ENCODE data around the gene ZNF319.

The ZNF319 gene

DNA sequence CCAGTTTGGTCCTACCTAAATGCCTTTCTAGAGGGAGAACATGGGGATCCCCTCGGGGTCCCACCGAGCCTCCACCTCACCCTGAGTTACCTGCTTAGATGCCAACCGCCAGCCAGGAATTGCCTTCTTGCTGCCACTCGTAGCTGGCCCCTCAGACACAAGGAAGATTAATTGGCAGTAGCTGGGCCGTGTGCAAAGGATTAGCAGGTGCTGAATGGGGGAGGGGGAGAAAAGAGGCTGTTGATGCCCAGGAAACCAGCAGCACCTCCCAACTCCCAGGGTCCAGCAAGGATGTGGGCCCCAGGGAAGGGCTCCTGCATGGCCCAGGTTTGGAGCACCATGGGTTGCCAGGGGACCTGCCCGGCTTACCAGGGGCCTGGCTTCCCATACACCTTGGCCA lies 29.5 kb downstream of the ZNF319 start, which contains the start of gene CNGB1:
CNGB1 (minus strand) TSS at position 159 of the 400 bp plus-strand sequence. CDS start 3,842 bp downstream, outside the sequence.
- DNase-seq, result no peak

DNA sequence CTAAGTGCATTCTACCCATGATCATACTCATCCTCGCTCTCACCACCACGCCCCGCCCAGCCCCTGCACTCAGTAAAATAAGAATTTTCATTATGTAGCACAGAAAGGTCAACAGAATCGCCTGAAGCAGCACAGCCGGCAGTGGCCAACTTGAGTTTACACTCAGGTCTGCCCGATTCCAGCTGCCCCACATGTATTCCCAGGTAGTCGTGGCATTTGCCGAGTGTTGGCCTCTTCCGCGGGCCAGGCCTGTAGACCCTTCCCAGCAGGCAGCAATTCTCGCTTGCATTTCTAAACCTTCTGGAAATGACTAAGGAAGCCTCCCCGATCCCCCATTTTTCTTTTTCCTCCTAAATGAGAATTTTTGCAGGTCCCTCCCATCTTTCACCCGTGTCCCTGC lies 30.2 kb downstream of the ZNF319 start:
- DNase-seq, result no peak

DNA sequence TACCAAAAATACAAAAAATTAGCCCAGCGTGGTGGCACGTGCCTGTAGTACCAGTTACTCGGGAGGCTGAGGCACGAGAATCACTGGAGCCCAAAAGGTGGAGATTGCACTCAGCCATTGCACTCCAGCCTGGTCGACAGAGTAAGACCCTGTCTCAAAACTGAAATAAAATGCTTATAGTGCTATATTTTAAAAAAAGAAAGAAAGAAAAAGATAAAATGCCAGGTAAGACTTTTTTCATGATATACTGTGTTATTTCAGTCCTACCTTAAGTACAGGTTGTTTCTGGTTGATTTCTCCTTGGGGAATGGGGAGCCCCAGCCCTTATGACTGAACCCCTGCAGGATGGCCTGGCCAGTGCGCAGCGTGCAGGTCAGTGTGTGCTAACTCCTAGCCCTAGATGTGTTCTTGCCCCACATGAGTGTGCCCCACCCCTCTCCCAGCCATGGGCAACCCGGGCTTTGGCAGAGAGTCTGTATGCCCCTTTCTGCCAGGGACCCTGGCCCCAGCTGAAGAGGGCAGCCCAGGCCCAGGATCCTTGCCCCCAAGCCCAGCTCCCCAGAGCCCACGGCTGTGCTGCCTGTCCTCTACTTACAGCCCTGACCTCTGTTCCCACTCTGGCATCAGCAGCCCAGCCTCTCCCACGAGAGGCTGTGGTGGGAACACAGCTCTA lies 30.9 kb downstream of the ZNF319 start:
- no peak for DNase-seq

DNA sequence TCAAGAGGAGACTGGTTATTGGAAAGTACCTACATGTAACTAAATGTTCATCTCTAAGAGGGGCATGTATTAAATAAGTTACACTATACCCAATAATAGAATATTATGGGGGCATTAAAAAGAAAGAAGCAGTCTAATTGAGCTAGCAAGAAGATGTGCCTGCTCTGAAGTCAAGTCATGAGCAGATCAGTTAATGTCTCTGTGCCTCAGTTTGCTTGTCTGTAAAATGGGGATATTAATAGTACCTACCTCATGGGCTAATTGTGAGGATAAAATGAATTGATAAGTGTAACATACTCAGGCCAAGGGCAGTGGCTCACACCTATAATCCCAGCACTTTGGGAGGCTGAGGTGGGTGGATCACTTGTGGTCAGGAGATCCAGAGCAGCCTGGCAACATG lies 32.6 kb downstream of the ZNF319 start:
- DNase-seq, result no peak

DNA sequence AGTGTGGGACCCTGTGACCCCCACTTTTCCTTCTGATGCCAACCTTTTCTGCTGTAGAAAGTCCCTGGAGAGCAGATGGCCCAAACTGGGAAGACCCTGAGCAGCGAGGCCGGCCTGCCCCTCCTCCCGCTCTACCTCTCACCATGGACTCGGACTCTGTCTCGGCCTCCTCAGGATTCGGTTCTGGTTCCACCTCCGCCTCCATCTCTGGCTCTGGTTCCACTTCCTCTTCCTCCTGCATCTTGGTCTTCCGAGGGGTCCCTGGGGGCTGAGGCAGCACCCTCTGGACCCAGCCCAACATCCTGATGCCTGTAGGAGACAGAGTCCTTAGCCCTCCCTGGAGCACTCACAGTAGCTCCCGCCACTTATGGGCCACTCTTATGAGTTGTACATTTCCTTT lies 33.5 kb downstream of the ZNF319 start:
- no peak for DNase-seq

DNA sequence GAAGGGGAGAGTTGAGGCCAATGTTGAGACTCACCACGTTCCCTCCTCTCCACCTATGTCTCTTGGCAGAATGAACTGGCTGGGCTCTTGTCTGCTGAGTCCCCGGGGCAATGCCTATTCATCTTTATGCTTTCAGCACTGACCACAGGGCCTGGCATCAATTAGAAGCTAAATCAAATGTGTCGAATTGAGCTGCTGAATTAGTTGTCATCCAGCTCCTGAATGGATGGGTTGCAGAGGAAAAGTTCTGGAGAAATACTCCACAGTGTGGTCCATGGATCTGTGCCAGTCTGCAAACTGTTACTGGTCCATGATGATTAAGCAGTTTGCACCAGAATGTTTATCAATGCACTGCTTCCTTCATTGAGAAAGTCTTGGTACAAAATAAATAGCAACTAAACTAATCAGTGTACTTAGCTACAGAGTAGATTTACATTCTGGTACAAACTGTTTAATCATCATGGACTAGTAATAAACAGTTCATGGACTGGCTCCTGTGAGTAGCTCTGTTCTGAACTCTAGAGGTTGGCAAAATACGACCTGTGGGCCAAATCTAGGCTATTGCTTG lies 34.2 kb downstream of the ZNF319 start:
- DNase-seq, result no peak

DNA sequence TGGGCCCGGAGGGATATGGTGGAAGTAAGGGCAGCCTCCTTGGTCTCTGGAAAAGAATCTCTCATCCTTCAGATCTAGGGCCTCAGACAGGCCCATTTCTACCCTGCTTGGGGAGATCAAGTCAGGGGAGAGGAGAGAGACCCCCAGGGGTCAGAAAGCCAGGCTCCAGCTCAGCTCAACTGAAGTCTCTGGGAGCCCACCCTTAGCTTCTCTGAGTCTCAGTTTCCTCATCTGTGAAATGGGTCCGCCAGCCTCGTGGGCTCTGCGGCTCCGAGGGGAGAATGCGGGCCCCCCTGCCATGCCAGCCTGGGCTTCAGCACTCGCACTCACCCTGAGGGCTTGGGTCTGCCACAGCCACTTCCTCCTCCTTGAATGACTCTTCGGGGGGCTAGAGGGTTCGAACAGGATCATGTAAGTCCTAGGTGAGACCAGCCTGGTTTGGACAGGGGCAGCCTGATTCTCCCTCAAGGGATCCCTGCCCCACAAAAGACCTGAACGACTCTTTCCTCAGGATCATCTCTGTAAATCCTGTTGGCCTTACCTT lies 36.2 kb downstream of the ZNF319 start:
- DNase-seq, result no peak

DNA sequence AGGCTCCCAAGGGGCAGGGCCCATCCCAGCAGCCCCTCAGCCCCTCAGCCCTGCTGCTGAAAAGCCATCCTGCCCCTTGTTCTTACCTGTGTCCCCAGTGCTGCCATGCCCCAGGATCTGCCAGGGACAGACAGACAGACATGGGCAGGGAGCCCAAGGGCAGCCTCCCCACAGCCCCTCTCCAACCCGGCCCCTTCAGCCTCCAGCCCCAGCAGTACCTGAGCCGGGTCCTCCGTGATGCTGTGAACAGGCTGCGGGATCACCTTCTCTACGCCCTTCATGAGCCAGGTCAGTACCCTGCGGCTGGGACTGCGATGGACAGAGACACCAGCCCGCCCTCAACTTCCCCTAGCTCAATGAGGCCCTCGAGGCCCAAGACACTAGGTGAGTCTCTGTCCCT lies 37.7 kb downstream of the ZNF319 start:
- no peak for DNase-seq

DNA sequence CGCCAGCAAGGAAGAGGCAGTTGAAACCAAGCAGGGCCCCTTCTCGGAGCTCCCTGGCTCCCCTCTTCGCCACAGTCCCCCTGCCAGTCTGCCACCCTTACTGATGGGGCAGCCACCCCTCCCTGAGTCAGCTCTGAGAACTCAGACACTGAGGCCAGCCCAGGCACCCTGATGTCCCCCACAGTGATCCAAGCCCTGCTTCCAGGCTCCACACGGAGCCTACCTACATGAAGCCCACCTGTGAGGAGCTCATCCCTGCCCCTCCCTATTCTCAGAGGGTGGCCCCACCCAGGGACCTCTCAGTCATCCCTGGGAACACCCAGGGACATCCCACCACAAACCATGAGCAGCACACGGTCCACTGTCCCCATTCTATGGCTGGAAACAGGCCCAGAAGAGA lies 38.4 kb downstream of the ZNF319 start:
- no peak for DNase-seq

DNA sequence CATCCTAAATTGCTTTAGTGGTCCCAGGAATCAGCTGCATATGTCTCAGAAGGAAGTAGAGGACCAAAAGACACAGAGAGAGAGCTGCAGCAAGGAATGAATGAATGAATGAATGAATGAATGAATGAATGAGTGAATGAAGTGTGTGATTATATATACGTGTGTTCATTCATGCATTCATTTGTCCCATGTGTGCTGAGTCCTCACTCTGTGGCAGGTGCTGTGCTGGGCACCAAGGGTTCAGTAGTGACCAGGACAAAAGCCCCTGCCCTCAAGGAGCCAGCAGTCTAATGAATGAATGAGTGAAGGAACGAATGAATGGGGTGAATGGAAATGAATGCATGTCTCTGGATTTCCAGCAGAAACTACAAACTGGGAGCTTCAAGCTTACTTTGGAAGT lies 38.9 kb downstream of the ZNF319 start:
- no peak for DNase-seq

DNA sequence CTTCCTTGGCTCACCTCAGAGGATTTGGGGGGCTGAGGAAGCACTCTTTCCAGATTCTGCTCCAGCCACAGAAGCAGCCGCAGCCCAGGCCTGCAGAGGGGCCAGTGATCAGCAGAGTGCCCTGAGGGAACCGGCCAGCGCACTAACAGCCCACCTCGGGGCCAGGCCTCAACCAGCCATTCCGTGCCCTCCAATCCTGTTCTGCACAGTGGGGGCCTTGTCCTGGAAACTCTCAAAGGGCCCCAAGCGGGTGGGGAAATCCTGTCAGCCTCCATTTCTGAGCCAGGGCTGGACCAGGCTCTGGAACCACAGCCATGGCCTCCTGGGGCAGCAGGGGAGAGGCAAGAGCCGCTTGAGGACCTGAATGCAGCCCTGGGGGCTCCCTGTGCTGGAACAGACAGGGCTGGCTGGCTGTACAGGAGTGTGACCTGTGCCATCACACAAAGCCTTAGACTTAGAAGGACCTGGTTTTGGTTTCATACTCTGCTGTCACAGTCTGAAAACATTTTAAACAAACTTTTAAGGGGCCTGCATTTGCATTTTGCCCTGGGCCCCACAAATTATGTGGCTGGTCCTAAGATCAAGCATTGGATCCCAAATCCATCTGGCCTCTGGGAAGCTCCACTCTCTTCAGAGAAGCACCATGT lies 39.5 kb downstream of the ZNF319 start:
- no peak for DNase-seq

DNA sequence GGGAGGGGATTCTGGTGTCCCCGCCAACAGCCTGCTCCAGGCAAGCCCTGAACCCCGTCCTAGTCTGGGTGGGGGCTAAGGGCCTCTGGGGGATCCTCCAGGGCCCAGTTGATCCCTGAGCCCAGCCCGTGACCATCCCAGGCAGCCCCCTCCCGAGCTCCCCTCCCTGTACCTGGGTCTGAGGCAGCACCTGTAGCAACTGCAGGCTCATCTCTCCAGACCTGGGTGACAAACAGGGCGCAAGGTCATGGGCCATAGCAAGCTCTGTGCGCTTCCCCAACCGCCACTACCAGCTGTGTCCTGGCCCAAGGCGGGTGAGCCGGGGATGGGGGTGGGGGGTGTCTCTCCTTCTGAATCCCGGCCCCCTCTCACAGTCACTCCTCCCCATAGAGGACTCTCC lies 40.2 kb downstream of the ZNF319 start:
- DNase-seq, result no peak

DNA sequence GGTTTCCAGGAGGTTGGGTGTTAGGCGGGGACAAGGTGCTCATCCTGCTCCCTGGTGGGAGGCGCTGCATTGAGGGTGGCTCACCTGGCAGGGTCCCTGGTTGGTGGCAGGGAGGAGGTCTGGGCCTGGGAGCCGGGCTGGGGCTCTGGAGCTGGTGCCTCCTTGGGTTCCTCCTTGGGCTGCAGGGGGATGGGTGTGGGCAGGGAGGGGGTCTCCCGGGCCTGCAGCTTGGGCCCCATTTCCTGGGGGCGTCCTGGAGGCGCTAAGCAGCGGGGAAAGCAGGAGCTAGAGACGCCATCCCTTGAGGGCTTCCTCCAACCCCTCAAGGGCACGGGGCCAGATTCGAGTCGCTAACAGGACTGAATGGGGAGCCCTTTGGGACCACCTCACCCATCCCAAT lies 40.7 kb downstream of the ZNF319 start:
- no peak for DNase-seq

DNA sequence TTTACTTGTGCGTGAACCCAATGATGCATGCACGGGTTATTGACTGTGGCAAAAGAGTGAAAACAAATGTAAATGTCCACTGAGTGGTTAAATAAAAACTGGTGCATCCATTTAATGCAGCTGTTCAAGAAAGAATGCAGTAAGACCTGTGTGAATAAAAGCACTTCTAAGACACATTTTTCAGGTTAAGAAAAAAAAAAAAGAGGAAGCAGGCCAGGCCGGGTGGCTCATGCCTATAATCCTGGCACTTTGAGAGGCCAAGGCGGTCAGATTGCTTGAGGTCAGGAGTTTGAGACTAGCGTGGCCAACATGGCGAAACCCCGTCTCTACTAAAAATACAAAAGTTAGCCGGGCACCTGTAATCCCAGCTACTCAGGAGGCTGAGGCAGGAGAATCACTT lies 41.4 kb downstream of the ZNF319 start:
- DNase-seq, result no peak

DNA sequence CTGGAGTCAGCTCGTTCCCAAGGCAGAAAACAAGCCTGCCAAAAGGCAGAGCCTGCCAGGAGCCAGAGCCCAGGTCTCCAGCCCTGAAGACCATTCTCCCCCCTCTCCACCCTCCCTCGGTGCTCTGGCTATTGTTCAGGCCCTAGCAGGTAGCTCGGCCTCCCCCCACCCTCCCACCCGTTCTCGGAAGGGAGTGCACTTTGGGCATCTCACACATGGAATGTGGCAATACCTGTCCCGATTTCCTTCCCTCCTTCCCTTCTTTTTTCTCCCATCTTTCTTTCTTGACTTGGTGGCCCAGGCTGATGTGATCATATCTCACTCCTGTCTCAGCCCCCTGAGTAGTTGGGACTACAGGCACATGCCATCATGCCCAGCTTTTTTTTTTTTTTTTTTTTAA lies 41.9 kb downstream of the ZNF319 start:
- no peak for DNase-seq

DNA sequence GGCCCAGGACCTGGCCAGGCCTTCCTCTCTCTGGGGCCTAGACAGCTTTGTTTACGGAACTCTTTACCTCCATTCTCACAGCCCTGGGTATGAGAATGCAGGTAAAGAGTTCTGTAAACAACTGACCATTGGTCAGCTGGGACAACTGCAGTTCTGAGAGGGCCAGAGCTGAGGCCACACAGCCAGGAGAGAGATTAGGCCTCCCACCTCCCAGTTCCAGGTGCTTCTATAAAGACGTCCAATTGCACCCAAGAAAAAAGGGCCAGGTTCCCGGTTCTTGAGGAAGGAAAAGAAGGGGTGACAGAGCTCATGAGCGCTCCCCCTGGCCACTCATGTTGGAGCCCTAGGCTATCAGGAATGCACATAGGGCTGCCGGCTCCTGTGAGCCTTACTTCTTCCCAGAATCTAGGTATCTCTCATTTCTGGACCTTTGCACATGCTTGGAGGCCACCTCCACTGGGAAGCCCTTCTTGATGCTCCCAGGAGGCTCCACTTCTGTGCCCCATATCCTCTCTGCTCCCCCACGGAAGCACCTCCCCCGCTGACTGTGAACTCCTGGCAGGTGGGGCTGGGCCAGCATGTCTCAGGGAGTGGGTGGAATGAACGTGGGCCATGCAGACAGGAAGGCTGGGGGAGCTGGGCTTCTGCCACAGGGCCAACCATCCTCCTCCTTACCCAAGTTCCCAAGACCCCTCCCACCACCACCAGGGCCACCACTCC lies 42.6 kb downstream of the ZNF319 start:
- no peak for DNase-seq

DNA sequence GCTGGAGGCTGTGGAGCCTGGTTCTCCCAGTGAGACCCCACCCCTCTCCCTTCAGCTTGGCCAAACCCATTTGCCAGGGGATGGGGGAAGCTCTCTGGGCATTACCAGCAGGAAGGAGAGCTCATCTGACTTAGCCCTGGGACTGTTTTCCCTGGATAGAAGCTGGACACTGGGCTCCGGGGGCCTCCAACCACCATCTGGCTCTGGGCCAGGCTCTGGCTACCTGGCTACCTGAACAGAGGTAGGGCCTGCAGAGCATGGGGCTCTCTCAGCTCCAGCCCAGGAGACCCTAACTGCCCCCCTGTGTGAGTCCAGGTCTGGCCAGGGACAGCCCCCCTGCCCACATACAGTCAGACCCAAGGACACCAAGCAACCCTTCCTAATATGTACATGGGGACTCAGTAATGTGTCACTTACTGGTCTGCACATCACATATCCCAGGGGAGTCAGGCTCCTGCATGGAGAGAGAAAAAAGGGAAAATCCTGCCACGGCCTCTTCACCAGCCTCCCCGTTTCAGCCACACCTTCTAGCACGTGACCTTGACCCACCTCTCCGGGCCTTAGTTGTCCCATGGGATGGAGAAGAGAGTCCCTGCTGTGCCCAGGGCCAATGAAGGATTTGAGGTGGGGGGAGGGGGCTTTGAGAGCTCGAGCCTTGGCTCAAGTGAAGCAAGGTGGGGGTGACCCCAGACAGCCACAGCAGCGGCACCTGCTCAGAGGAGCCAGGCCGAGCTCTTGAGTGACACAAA lies 43.4 kb downstream of the ZNF319 start:
- no peak for DNase-seq

DNA sequence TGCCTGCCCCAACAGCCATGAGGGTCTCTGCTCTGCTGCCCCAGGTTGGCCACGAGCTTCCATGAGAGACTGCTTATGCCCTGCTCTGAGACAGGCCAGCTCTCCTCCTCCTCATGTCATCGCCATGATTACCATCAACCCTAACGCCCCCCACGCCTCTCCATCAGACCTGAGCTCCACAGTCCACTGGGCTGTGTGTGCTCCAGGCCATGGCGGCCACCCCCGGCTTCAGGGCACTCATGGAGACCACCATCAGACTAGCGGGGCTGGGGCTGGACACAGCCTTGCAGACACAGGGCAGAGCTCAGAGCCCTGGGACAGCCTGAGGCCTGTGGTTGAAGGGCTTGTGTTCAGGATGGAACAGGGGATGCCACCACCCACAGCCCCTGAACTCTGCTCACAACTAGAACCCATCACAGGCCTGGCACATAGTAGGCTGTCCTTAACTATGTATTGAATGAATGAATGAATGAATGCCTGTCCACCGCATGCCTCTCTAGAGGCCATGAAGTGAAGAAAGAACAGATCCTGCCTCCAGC lies 44.1 kb downstream of the ZNF319 start:
- no peak for DNase-seq

DNA sequence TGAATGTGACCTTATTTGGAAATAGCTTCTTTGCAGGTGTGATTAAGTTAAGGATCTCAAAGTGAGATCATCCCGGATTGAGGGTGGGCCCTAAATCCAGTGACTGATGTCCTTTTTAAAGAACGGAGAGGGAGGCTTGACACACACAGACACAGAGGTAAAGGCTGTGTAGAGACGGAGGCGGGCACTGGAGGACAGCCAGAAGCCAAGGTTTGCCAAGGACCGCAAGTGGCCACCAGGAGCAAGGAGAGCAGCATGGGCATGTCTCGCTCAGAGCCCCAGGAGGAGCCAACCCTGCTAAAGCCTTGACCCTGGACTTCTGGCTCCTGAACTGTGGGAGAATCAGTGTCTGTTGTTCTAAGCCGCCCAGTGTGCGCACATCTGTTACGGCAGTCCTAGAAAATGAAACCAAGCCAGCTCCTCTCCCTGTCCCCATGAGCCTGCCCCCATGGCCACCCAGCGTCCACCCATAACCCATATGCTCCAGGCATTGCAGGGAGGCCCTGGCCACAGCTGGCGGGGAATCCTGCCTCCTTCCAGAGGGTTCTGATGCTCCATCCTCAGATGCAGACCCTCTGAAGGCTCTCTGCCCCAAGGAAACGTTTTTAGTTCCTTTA lies 44.8 kb downstream of the ZNF319 start:
- no peak for DNase-seq

DNA sequence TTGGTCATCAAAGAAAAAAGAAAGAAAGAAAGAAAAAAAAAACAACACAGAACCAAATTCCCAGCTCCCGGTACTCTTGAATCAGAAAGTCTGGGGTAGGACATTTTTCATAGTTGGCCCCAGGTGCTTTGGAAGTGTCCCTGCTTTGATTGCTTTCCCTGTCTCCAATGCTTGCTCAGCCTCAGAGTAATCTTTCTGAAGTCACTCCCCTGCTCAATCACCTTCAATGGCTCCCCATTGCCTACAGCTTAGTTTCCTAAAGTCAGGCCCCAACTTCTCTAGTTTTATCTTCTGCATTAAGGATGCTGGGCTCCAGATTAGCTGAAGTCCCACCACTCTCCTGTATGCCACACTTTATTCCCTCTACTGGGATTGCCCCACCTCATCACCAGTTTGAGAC lies 46.6 kb downstream of the ZNF319 start:
- DNase-seq, result no peak

DNA sequence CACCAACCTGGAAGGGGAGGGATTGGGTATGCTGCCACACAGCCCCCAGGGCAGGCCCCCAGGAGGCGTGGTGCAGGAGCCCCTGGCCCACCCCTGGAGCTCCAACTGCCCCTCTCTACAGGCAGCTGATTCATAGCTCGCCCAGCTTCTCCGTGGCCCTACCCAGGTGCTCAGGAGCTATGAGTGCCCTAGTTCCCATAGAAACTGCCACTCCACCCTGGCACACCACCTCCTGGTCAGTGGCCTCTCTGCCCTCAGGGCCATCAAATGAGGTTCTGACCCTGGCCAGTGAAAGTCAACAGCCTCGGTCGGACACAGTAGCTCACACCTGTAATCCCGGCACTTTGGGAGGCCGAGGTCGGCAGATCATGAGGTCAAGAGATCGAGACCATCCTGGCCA lies 47.6 kb downstream of the ZNF319 start:
- DNase-seq, result no peak

All from DMS79 treated with DMSO at 0.1 percent for 48 hours (cell line).